HG03045 (cell line): ENCODE measurements around the gene VWA2.
A peak's percentile ranks its signal among the peaks of the same experiment; 100 is the strongest.

Source experiments
- ATAC-seq: cut with Tn5 transposase; IDR thresholded peaks from one replicate; pipeline ENCODE4 v1.9.1; 2021; ENCODE audit warnings: mild to moderate bottlenecking, moderate library complexity; ENCODE audit not compliant: unreplicated experiment

The VWA2 gene, protein sequence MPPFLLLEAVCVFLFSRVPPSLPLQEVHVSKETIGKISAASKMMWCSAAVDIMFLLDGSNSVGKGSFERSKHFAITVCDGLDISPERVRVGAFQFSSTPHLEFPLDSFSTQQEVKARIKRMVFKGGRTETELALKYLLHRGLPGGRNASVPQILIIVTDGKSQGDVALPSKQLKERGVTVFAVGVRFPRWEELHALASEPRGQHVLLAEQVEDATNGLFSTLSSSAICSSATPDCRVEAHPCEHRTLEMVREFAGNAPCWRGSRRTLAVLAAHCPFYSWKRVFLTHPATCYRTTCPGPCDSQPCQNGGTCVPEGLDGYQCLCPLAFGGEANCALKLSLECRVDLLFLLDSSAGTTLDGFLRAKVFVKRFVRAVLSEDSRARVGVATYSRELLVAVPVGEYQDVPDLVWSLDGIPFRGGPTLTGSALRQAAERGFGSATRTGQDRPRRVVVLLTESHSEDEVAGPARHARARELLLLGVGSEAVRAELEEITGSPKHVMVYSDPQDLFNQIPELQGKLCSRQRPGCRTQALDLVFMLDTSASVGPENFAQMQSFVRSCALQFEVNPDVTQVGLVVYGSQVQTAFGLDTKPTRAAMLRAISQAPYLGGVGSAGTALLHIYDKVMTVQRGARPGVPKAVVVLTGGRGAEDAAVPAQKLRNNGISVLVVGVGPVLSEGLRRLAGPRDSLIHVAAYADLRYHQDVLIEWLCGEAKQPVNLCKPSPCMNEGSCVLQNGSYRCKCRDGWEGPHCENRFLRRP

GRCh38 chr10:114239117-114239993 is at the start of gene VWA2:
VWA2 (plus strand) TSS chr10:114239254; CDS start chr10:114248714, 9,460 bp downstream.
- no peak for ATAC-seq

GRCh38 chr10:114189700-114190099 is 49.4 kb upstream of the VWA2 start:
- no peak for ATAC-seq

DNA sequence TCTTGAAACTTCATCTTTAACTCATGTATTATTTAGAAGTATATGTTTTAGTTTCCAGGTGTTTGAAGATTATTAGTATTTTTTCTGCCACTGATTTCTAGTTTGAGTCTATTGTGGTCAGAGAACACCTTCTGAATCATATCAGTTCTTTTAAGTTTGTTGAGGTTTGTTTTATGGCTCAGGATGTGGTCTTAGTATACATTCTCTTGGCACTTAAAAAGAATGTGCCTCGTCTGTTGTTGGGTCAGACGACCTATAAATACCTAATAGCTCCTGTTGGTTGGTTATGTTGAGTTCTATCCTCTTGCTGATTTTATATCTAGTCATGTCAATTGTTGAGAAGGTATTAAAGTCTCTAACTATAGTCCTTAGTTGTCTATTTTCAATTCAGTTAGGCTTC is 44.0 kb upstream of the VWA2 start:
- peak; percentile 62 for ATAC-seq

- ATAC-seq: no peak
These were observed 39.8 kb upstream of the VWA2 start for GRCh38 chr10:114199239-114199638.

DNA sequence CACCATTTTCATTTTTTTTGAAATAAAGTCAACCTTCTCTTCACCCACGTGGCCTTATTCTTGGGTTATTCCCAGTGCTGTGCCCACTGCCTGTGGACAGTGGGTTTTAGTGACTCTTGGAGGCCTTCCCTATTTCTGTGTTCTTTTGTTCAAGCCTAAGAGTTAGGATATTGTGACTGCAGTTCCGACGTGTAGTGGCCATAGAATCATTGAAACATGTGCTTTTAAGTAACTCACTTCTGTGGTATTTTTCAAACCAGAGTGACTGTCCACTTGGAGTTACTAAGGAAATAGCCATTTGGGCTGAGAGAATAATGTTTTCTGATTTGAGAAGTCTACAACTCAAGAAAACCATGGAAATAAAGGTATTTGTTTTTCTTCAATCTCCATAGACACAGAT is 36.2 kb upstream of the VWA2 start:
- ATAC-seq: no peak

GRCh38 chr10:114206902-114207301 is 32.2 kb upstream of the VWA2 start:
- ATAC-seq: no peak

DNA sequence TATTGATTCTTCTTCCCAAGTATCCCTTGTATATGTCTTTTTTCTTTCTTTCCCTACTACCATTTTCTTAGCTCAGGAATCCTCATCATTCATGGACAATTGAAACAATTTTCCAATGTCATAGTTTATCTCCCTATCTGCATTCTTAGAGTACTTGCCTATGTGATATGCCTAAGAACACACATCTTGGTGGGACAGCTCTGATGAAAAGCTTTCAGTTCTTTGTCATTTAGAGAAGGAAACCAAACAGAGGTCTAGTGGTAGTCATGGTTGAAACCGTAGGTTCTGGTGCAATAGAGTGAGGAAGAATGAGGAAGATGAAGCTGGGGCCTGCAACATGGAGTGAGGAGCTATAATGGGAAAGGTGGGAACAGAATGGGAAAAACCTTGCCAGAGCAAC is 31.7 kb upstream of the VWA2 start:
- no peak for ATAC-seq

DNA sequence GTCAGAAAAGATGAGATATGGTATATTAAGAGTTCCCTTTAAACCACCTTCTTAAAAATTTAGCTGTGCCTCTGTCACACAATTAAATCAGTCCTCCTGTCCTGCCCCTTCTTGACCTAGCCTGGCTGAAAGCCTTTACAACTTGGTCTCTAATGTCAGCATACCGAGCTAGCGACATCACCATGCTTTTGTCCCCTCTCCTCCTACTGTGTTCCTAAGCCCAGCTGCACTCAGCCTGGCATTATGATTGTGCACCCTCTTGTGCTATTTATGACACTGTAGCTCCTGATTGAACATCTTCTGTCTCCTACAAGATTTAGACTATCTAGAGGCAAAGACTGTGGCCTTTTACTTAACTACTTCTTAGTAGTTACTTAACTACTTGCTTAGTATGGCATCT is 30.7 kb upstream of the VWA2 start:
- no peak for ATAC-seq

DNA sequence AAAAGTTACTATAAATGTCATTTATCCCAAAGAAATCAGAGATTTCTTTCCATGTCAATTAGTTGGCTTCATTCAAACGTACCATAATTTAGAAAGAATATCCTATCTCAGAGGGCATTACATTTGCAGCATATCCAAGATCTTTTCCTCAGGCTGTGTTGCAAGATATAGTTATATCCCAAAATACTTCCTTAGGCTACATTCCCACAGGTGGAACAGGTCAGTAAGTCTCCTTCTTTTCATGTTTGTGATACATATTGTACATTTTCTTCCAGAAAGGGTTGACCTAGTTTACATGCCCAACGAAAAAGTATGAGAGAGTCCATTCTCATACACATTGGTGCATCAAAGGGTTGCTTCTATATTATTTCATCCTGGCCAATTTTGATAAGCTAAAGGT is 26.9 kb upstream of the VWA2 start:
- no peak for ATAC-seq

DNA sequence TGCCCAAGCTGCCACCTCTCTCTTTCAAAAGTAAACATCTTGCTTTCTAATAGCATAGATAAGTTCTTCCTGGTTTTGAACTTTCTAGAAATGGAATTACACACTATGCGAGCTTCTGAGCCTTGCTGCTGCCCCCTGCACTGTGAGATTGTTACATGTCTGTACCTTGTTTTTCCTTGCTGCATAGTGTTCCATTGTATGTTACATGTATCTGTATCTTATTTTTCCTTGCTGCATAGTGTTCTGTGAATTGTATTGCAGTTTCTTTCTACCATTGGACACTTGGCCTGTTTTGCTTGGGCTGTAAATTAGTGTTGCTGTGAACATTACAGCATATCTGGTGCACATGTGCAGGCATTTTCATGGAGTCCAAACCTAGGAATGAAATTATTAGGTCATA is 24.0 kb upstream of the VWA2 start:
- ATAC-seq: no peak

DNA sequence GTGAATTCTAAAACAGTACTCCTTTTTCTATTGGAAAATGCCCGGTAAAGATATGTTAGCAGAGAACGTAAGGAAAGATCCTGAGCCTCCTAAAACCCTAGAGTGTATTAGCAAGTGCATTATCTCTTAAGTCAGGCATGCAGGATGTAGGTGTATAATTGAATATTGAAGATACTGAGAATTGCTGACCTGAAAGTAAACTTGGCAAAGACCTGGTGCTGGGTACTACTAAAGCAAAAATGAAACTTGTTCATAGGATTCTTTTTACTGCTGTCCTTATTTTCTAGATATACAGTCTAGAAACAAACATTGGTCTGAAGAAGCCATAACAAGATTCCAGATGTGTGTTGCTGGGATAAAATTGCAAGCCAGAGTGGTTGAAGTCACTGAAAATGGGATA is 18.8 kb upstream of the VWA2 start:
- no peak for ATAC-seq

GRCh38 chr10:114221235-114221634 is 17.8 kb upstream of the VWA2 start:
- ATAC-seq: no peak

DNA sequence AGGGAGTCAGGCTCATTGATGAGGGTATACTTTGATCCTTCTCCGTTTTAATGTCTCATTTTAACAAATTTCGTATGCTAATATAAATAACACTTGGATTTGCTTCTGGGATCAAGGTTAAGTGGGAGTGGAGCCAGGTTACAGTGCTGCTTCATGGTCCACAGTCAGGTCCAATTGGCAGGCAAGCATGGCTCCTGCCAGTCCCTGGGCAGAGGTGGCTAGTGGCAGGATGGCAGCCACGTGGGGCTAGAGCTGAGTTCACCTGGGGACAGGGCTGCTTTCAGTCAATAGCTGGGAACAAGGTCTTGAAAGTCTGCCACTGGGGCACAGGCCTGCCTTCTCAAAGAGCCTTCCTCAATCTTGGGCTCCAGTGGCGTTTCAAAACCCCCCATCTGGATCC is 16.0 kb upstream of the VWA2 start:
- ATAC-seq: no peak

DNA sequence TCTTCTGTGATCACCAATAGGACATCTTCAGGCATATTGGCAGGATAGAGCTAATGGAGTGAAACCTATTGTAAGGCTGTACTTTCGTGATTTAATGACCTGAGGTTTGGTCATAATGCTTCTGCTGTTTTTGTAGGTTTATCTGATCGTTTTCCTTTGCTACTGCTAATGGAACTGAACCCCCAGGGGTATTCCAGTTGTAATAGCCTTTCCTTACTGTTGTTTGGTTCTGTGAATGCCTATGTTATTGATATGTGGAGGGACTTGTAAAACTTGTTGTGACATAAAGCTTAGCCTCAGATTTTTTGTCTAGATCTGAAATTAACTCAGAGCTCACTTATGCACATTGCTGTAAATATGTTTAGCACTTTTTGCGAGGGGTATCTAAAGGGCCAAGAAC is 10.9 kb upstream of the VWA2 start:
- ATAC-seq: no peak

DNA sequence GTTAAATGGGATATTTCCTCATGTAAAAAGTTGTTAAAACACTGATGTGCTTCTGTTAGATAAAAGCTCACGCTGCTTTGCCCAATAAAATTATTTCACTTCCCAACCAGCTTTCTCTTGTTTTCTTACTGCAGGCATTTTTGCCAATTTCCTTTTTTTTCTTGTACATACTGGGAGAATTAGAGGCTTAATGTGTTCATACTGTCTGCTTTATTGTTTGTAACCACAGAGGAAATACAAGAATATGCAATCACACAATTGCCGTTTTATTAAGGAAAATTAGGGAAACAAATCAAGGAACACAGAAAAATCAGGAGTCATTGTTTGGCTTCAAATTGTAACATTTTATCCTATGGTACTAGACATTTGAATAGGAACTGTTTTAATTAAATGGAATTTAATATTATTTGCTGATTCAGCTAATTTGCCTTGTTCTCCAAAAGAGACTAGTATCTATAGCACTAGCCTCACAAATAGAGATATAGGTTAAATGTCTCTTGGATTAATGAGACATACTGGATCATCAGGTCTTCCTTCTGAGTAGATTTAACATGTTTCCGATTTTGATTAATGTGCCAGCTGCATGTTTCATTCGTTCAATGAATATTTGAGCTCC is 6.4 kb upstream of the VWA2 start:
- ATAC-seq: no peak

GRCh38 chr10:114233482-114233881 is 5.6 kb upstream of the VWA2 start:
- ATAC-seq: no peak

DNA sequence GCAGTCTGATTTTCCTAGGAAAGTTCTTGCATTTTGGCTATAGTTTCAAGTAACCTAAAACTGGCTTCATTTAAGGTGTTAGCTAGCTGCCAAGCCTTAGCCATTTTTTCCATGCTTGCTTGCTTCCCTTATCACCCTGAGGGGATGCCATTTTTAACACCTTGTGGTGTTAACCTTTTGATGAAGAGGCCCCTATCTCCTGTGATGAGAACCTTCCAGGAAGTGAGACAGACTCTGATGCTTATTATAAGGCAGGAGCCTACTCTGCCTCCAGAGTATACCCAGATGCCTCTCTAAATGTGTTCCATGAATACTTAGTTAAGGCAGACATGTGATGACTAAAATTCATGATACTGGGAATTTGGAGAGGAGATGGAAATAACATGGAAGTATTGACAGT is 4.9 kb upstream of the VWA2 start:
- ATAC-seq: no peak

GRCh38 chr10:114239994-114240345 is 916 bp downstream of the VWA2 start:
- ATAC-seq: no peak

- ATAC-seq: no peak
These were observed 3.2 kb downstream of the VWA2 start for GRCh38 chr10:114242235-114242634.

- ATAC-seq: no peak
These were observed 4.6 kb downstream of the VWA2 start for GRCh38 chr10:114243661-114244060.

DNA sequence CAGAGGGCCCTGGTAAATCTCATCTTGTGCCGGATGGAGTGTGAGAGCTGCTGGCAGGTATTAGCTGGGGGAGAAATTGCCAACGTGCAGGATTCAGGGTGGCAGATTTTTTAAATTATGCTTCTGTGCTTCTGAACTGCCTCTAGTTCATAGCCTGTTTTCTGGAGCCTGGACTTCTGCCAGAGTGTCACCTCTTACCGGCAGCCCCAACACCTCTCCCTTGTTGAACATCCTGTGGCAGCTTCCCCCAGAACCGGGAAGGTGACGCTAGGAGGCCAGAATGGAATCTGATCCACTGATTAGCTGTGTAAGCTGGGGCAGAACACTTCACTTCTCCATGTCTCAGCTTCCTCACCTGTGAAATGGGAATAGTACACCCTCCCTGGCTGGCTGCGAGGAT is 5.1 kb downstream of the VWA2 start:
- ATAC-seq: no peak
